Measurements from ENCODE around the gene SLC4A1.

DNA sequence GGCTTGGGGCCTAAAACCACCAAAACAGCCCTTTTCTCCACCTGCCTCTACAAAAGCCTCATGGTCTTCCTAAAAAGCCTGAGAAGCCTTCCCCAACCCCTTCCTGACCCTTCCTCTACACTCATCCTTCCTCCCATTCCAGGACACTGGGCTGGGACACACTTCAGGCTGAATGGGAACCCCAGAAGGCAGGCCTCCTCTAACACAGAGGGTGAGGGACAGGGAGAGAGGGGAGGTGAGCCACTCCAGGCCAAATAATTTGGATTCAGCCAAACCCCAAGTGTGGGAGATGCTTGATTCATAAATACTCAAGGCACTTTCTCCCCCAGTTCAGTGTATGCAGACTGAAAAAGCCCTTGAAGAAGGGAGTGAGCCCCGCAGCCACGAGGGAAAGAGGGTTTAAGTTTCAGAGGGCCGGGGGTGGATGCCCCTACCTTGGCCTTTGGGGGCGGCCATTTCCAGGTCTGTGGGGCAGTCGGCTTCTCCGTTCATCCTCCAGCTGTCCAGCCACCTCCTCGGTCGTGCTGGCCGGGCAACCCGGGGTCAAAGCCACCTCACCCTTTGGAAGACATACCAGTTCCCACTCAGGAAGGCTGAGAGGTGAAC is 50.1 kb downstream of the SLC4A1 start:
- TF ChIP-seq, protein P1, sequence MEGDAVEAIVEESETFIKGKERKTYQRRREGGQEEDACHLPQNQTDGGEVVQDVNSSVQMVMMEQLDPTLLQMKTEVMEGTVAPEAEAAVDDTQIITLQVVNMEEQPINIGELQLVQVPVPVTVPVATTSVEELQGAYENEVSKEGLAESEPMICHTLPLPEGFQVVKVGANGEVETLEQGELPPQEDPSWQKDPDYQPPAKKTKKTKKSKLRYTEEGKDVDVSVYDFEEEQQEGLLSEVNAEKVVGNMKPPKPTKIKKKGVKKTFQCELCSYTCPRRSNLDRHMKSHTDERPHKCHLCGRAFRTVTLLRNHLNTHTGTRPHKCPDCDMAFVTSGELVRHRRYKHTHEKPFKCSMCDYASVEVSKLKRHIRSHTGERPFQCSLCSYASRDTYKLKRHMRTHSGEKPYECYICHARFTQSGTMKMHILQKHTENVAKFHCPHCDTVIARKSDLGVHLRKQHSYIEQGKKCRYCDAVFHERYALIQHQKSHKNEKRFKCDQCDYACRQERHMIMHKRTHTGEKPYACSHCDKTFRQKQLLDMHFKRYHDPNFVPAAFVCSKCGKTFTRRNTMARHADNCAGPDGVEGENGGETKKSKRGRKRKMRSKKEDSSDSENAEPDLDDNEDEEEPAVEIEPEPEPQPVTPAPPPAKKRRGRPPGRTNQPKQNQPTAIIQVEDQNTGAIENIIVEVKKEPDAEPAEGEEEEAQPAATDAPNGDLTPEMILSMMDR (conservative IDR thresholded peaks at IDR 0.05 in 1 of 2, IDR thresholded peaks at IDR 0.05 in 1 of 2; ENCODE audit: extremely low read depth in 1 of 2, insufficient read depth in 1 of 2, low read depth in 1 of 2, low read length in 2 of 2) = no peak
- no peak for TF ChIP-seq EZH2 (IDR thresholded peaks at IDR 0.05; ENCODE audit: borderline replicate concordance, low read length)
